Measurements from ENCODE around the gene SERGEF.

- TF ChIP-seq CTCF (IDR thresholded peaks at IDR 0.05), result no peak
- TF ChIP-seq POLR2A (IDR thresholded peaks at IDR 0.05), result no peak
Observed at GRCh38 chr11:17750013-17750800, 262.6 kb downstream of the SERGEF start.
